HG03378 (cell line): Measurements from ENCODE around the gene EPS8.

Source experiments
- ATAC-seq: cut with Tn5 transposase; IDR thresholded peaks from one replicate; pipeline ENCODE4 v1.9.1; 2021; ENCODE audit warnings: mild to moderate bottlenecking, moderate library complexity; ENCODE audit not compliant: unreplicated experiment

EPS8 gene

GRCh38 chr12:15575671-15576541, 213.3 kb downstream of the EPS8 start:
- ATAC-seq: no peak

- no peak for ATAC-seq
Observed at GRCh38 chr12:15574353-15574752, 214.8 kb downstream of the EPS8 start.
